ENCODE measurements around the gene RNLS. TPM values are rescaled to one million over a fixed set of nuclear protein-coding genes. Genes with fewer than 3 reads are reported as not detected.

Gene RNLS
- total and polyA plus RNA-seq, 4 experiments from 2014 or later, result 1.7 to 5.8 (median 2.7) TPM

DNA sequence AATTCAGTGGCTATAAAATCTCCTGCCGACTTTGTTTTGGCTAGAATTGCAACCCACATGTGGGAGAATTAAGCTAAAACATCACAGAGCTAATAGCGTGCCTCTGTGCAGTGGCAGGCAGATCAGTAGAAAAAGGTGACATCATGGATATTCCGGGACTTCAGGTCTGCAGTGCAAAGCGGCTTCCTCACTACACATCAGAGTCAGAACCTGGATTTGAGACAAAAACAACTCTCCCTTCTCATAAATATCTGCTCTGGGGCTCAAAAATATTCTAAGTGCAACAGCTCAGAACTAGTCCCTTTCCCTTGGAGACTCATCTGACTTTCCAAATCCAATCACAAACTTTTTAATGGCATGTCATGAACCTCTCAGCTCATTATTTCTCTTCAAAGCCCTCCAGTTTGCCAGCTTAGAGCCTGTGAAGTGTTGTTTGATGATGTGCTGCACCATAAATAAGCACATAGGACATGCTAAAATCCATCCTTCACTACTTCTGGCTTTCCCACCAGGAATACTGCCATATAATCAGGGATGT lies 337.1 kb downstream of the RNLS start:
- H3K27me3 Mint-ChIP-seq, result no peaks in the 10 kb centered on the region
- Histone ChIP-seq H3K4me1 (ENCODE audit: insufficient read depth, low read length) (peaks cover 5% of the 10 kb centered on the region), H3K9me3 (ENCODE audit: control insufficient read depth in 1 of 2, low read length in 2 of 2) (no peaks in the 10 kb centered on the region), H3K4me3 (ENCODE audit: low read length in 2 of 2) (no peak overlapping the region), H3K27ac (ENCODE audit: low read depth, low read length) (no peak overlapping the region), H3K27me3 (ENCODE audit: insufficient read depth, low read length) (no peaks in the 10 kb centered on the region), H3K36me3 (ENCODE audit: insufficient read depth, low read length) (no peaks in the 10 kb centered on the region)
- intact Hi-C loops (cut with micrococcal nuclease), result no loop called here
- no peak for DNase-seq
- H3K4me3 Mint-ChIP-seq, result no peak overlapping the region
- H3K4me1 Mint-ChIP-seq, result peaks cover 12 to 21% (median 14%) of the 10 kb centered on the region in 4 donors
- ChIA-PET POLR2A (ENCODE audit: partially characterized antibody) (no interaction called here), CTCF (ENCODE audit: partially characterized antibody) (interaction anchor here (1.4 kb wide), 1 partner anchor 72 kb away, joined by 3 read pairs; no protein-coding TSS in a partner anchor)
- no peaks in the 10 kb centered on the region for H3K36me3 Mint-ChIP-seq
- no peak overlapping the region for H3K27ac Mint-ChIP-seq
- no peaks in the 10 kb centered on the region for H3K9me3 Mint-ChIP-seq

DNA sequence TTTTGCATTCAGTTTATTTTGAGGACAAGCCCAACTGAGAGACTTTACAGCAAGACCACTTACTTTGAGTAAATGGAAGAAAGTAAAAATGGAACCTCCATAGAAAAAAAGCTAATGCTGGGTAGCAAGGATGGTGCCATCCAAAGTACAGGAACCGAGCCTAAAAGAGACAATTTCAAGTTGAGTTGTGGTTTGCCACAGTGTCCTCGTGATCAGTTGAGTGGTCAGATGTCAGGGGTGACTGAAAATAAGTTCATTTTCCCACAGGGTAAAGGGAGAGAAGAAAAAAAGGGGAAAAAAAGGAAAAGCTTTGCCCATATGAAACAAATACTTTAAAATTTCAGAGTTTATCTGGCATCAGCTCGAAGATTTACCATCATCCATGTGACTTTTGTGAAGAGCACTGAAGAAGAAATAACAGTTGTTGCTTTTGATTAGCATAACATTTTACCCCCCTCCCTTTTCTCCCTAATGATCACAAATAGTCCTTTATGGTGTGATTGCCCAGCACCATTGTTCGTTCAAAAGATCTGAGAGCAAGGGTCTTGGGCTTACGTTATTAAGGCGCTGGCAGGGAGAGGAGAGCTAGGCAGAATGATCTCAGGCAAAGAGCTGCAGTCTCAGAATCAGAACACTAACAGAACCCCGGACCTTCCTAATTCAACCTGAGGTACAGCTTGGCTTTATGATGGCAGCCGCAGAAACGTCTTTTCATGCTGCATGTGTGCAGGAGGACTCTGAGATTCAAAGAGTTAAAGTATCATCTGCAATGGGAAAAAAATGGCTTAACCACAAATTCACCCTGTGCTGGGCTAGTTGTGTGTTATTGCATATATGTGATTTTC lies 338.1 kb downstream of the RNLS start:
- Histone ChIP-seq H3K36me3 (ENCODE audit: insufficient read depth, low read length) (no peaks in the 10 kb centered on the region), H3K27me3 (ENCODE audit: insufficient read depth, low read length) (no peaks in the 10 kb centered on the region), H3K27ac (ENCODE audit: low read depth, low read length) (no peak overlapping the region), H3K9me3 (ENCODE audit: control insufficient read depth in 1 of 2, low read length in 2 of 2) (no peaks in the 10 kb centered on the region), H3K4me3 (ENCODE audit: low read length in 2 of 2) (no peak overlapping the region), H3K4me1 (ENCODE audit: insufficient read depth, low read length) (peaks cover 5% of the 10 kb centered on the region)
- CTCF ChIA-PET (ENCODE audit: partially characterized antibody), result no interaction called here
- H3K9me3 Mint-ChIP-seq, result no peaks in the 10 kb centered on the region
- peak overlapping the region in 1 of 8 donors; percentile 17 for H3K4me3 Mint-ChIP-seq
- no peak for DNase-seq
- H3K27me3 Mint-ChIP-seq, result no peaks in the 10 kb centered on the region
- POLR2A ChIA-PET (ENCODE audit: partially characterized antibody), result no interaction called here
- H3K36me3 Mint-ChIP-seq, result no peaks in the 10 kb centered on the region
- intact Hi-C loops (cut with micrococcal nuclease), result no loop called here
- peak overlapping the region in 2 of 7 donors; percentile 15 to 51 for H3K27ac Mint-ChIP-seq
- peaks cover 11 to 21% (median 14%) of the 10 kb centered on the region in 4 donors for H3K4me1 Mint-ChIP-seq

DNA sequence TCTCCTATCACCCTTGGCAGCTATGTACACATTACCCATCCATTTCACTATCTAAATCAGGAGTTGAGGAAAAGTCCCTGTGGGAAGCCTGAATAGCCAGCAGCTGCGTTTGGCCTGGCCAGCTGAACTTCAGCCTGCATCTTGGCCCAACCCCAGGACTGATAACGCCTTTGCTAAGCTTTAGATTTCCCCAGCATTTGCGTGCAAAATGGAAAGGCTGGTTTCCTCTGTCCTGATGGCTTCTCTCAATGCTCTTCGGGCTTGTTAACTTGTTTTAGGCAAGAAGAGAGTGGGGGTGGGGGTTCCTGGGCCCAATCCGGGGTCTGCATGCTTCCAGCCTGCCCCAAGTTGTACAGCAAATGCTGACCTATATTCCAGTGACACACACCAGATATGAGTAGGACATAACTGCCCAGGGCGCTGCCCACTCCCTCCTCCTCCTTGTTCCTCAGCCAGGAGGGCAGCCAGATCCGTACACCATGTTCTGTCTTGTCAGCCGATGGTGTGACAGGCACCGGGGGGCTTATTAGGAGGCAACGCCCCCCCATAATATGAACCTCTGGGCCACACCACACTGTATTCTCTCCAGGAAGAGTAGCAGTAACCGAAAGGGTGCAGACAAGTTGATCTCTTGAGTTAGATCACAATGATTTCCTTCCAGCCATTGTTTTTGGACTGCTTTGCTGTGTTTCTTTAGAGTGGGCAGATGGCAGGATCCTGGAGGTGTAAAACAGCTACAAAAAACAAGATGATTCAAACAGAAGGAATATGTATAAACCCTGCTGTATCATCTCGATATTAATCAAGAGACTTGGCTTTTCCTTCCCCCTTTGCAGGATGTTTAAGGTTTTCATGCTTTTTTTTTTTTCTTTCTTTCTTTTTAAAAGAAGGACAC lies 339.0 kb downstream of the RNLS start:
- CTCF ChIA-PET (ENCODE audit: partially characterized antibody), result no interaction called here
- H3K36me3 ChIP-seq (ENCODE audit: insufficient read depth, low read length), result no peaks in the 10 kb centered on the region
- Mint-ChIP-seq H3K4me1 (peaks cover 9 to 21% (median 14%) of the 10 kb centered on the region in 4 donors), H3K27me3 (no peaks in the 10 kb centered on the region), H3K9me3 (no peaks in the 10 kb centered on the region), H3K27ac (peak overlapping the region in 1 of 7 donors; percentile 27), H3K36me3 (no peaks in the 10 kb centered on the region), H3K4me3 (no peak overlapping the region)
- no peaks in the 10 kb centered on the region for H3K9me3 ChIP-seq (ENCODE audit: control insufficient read depth in 1 of 2, low read length in 2 of 2)
- intact Hi-C loops (cut with micrococcal nuclease), result no loop called here
- POLR2A ChIA-PET (ENCODE audit: partially characterized antibody), result no interaction called here
- no peak overlapping the region for H3K4me3 ChIP-seq (ENCODE audit: low read length in 2 of 2)
- peaks cover 5% of the 10 kb centered on the region for H3K4me1 ChIP-seq (ENCODE audit: insufficient read depth, low read length)
- H3K27ac ChIP-seq (ENCODE audit: low read depth, low read length), result no peak overlapping the region
- DNase-seq, result no peak
- no peaks in the 10 kb centered on the region for H3K27me3 ChIP-seq (ENCODE audit: insufficient read depth, low read length)

DNA sequence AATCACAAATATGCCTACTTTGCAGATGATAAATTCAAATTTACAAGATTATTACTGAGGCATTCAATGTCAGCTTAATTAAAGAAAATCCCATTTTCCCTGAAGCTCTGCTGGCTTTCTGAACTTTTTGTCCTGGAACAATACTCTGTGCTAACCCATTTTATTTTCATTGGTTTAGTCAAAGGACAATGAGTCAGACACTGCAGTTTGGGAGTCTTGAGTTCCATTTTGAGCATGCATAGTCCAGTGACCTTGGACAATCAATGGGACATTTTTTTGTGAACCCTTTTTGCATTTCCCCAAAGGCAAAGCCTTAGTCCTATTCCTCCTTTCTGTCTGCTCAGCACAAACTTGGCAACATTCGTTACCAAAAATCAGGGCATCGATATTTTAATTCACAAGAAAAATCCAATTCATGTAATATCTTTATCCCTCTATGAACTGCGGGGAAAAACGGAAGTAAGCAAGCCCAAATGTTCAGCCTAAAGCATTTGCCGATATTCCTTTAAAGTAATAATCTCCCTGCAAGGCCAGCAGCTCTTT lies 339.8 kb downstream of the RNLS start:
- H3K36me3 Mint-ChIP-seq, result no peaks in the 10 kb centered on the region
- Histone ChIP-seq H3K36me3 (ENCODE audit: insufficient read depth, low read length) (no peaks in the 10 kb centered on the region), H3K27ac (ENCODE audit: low read depth, low read length) (no peak overlapping the region), H3K4me1 (ENCODE audit: insufficient read depth, low read length) (peaks cover 5% of the 10 kb centered on the region), H3K4me3 (ENCODE audit: low read length in 2 of 2) (no peak overlapping the region), H3K9me3 (ENCODE audit: control insufficient read depth in 1 of 2, low read length in 2 of 2) (no peaks in the 10 kb centered on the region), H3K27me3 (ENCODE audit: insufficient read depth, low read length) (no peaks in the 10 kb centered on the region)
- H3K27ac Mint-ChIP-seq, result no peak overlapping the region
- intact Hi-C loops (cut with micrococcal nuclease), result no loop called here
- H3K4me1 Mint-ChIP-seq, result peaks cover 9 to 21% (median 14%) of the 10 kb centered on the region in 4 donors
- no peak for DNase-seq
- POLR2A ChIA-PET (ENCODE audit: partially characterized antibody), result no interaction called here
- CTCF ChIA-PET (ENCODE audit: partially characterized antibody), result no interaction called here
- H3K27me3 Mint-ChIP-seq, result no peaks in the 10 kb centered on the region
- no peaks in the 10 kb centered on the region for H3K9me3 Mint-ChIP-seq
- no peak overlapping the region for H3K4me3 Mint-ChIP-seq

DNA sequence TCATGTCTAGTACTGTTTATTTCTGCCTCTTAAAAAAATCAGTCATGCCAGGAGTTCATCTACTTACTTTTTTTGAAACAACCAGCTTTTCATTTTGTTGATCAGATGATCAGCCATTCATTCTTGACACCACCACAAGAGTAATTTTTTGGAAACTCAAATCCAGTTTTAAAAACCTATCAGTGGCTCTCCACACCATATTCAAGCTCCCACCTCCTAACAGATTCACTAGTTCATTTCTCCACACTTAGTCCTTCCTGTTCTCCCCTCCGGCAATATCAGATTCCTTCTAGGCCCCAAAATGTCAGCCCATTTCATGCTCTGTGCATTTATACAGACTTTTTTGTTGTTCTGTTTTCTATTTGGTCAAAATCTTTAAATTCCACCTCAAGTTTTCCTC lies 341.6 kb downstream of the RNLS start:
- peaks cover 6 to 12% (median 10%) of the 10 kb centered on the region in 4 donors for H3K4me1 Mint-ChIP-seq
- H3K9me3 Mint-ChIP-seq, result no peaks in the 10 kb centered on the region
- Histone ChIP-seq H3K36me3 (ENCODE audit: insufficient read depth, low read length) (no peaks in the 10 kb centered on the region), H3K9me3 (ENCODE audit: control insufficient read depth in 1 of 2, low read length in 2 of 2) (no peaks in the 10 kb centered on the region), H3K4me1 (ENCODE audit: insufficient read depth, low read length) (peaks cover 5% of the 10 kb centered on the region), H3K27me3 (ENCODE audit: insufficient read depth, low read length) (no peaks in the 10 kb centered on the region), H3K27ac (ENCODE audit: low read depth, low read length) (no peak overlapping the region), H3K4me3 (ENCODE audit: low read length in 2 of 2) (no peak overlapping the region)
- no peak overlapping the region for H3K4me3 Mint-ChIP-seq
- no peak overlapping the region for H3K27ac Mint-ChIP-seq
- intact Hi-C loops (cut with micrococcal nuclease), result no loop called here
- no peak for DNase-seq
- no peaks in the 10 kb centered on the region for H3K36me3 Mint-ChIP-seq
- H3K27me3 Mint-ChIP-seq, result no peaks in the 10 kb centered on the region
- CTCF ChIA-PET (ENCODE audit: partially characterized antibody), result no interaction called here
- POLR2A ChIA-PET (ENCODE audit: partially characterized antibody), result no interaction called here

DNA sequence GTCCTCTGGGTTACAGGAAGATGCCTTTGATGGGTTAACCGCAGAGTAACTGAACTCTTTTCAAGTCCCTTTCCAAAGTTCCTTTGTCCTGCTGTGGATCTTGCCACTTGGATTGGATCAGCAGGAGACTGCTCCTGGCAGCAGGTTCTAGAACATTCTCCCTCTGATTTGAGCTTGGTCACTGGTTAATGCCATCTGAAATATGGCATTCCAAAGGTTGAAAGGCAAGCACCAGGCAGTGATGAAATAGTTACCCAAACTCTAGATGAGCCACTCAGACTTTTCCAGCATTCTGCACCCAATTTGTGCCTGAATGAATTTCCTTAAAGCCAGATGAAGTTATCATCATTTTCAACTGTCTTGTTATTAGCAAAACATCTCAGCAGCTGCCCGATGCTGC lies 343.9 kb downstream of the RNLS start:
- Mint-ChIP-seq H3K27me3 (no peaks in the 10 kb centered on the region), H3K9me3 (no peaks in the 10 kb centered on the region), H3K36me3 (no peaks in the 10 kb centered on the region), H3K4me1 (peaks cover 0 to 7% (median 4%) of the 10 kb centered on the region in 4 donors), H3K4me3 (no peak overlapping the region), H3K27ac (peak overlapping the region in 1 of 7 donors; percentile 36)
- H3K27me3 ChIP-seq (ENCODE audit: insufficient read depth, low read length), result no peaks in the 10 kb centered on the region
- H3K4me1 ChIP-seq (ENCODE audit: insufficient read depth, low read length), result no peaks in the 10 kb centered on the region
- no peak for DNase-seq
- H3K36me3 ChIP-seq (ENCODE audit: insufficient read depth, low read length), result no peaks in the 10 kb centered on the region
- no peak overlapping the region for H3K4me3 ChIP-seq (ENCODE audit: low read length in 2 of 2)
- ChIA-PET CTCF (ENCODE audit: partially characterized antibody) (no interaction called here), POLR2A (ENCODE audit: partially characterized antibody) (interaction anchor here (0.9 kb wide), 1 partner anchor 14 kb away, joined by 3 read pairs; no protein-coding TSS in a partner anchor)
- intact Hi-C loops (cut with micrococcal nuclease), result no loop called here
- H3K9me3 ChIP-seq (ENCODE audit: control insufficient read depth in 1 of 2, low read length in 2 of 2), result no peaks in the 10 kb centered on the region
- H3K27ac ChIP-seq (ENCODE audit: low read depth, low read length), result no peak overlapping the region

DNA sequence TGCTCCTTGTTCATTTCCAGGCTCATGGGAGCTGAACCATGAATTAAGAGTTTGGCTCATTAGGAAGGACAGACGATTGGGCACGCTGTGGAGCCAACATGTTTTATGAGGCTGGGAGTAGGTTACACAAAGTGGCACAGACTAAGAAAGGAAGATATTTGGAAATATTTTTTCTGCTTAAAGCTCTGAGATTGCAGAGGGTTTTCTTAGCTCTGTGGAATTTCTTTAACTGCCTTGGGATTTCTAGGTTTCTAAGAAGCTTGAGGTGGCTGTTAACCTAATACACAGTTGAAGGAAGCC lies 344.6 kb downstream of the RNLS start:
- intact Hi-C loops (cut with micrococcal nuclease), result no loop called here
- Mint-ChIP-seq H3K4me1 (peaks cover 0 to 7% (median 4%) of the 10 kb centered on the region in 4 donors), H3K36me3 (no peaks in the 10 kb centered on the region), H3K9me3 (no peaks in the 10 kb centered on the region), H3K27me3 (no peaks in the 10 kb centered on the region), H3K4me3 (no peak overlapping the region), H3K27ac (no peak overlapping the region)
- CTCF ChIA-PET (ENCODE audit: partially characterized antibody), result no interaction called here
- POLR2A ChIA-PET (ENCODE audit: partially characterized antibody), result interaction anchor here (0.9 kb wide), 1 partner anchor 13 kb away, joined by 3 read pairs; no protein-coding TSS in a partner anchor
- H3K4me3 ChIP-seq (ENCODE audit: low read length in 2 of 2), result no peak overlapping the region
- no peaks in the 10 kb centered on the region for H3K9me3 ChIP-seq (ENCODE audit: control insufficient read depth in 1 of 2, low read length in 2 of 2)
- no peaks in the 10 kb centered on the region for H3K27me3 ChIP-seq (ENCODE audit: insufficient read depth, low read length)
- no peaks in the 10 kb centered on the region for H3K36me3 ChIP-seq (ENCODE audit: insufficient read depth, low read length)
- DNase-seq, result no peak
- no peaks in the 10 kb centered on the region for H3K4me1 ChIP-seq (ENCODE audit: insufficient read depth, low read length)
- no peak overlapping the region for H3K27ac ChIP-seq (ENCODE audit: low read depth, low read length)

Data from CD4-positive, alpha-beta memory T cell (primary cell).